Measurements from ENCODE around the gene TAF9B.
A peak's percentile ranks its signal among the peaks of the same experiment; 100 is the strongest.

The TAF9B gene

DNA sequence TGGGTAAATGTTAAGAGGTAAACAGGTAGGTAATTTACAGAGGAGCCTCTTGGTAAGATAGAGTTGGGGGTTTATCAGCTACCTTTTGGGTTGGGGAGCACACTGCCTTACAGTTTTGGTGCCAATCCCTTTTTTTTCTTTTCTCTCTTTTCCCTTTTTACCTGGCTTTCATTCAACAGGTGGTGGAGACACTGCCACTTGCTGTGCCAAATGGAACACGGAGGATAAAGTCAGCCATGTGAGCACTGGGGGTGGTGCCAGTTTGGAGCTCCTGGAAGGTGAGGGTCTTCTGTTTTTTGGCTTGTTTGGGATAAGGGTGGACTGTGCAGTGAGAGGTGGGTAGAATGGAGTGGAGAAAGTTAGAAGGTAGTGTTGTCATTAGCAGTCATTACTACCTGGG is 14.3 kb downstream of the TAF9B start:
- H3K4me3 ChIP-seq (ENCODE audit: low read length) = no peak overlapping the region
- TF ChIP-seq ZNF274 (IDR thresholded peaks at IDR 0.05; ENCODE audit: low read depth, low read length) = no peak

DNA sequence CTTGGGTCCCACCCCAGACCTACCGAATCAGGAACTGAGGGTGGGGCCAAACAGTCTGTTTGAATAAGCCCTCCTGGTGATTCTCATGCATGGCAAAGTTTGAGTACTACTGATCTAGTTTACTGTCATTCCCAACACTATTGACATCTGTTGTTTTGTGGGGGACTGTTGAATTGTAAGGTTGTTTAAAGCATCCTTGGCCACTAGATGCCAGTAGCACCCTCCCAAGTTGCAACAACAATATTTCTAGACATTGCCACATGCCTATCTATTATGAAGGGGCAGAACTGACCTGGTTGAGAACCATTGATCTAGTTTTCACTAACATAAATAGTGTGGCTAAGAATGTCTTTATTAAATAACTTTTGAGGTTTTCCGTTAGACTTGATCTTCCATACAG is 15.1 kb downstream of the TAF9B start:
- TF ChIP-seq ZNF274 (IDR thresholded peaks at IDR 0.05; ENCODE audit: low read depth, low read length) = no peak
- H3K4me3 ChIP-seq (ENCODE audit: low read length) = no peak overlapping the region

DNA sequence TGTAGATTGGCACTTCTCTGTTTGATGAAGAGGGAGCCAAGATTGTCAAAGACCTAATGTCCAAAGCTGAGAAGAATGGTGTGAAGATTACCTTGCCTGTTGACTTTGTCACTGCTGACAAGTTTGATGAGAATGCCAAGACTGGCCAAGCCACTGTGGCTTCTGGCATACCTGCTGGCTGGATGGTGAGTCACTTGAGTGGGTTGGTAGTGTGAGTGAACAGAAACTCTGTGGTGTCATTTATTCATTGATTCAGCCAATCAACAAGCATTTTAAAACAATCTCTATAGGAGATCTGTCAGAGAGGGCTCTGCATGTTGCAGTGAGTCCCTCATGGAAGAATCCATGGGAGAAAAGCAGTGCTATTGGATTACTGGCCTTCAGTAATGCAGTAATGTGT is 16.3 kb downstream of the TAF9B start:
- H3K4me3 ChIP-seq (ENCODE audit: low read length) = no peak overlapping the region
- TF ChIP-seq ZNF274 (IDR thresholded peaks at IDR 0.05; ENCODE audit: low read depth, low read length) = no peak

DNA sequence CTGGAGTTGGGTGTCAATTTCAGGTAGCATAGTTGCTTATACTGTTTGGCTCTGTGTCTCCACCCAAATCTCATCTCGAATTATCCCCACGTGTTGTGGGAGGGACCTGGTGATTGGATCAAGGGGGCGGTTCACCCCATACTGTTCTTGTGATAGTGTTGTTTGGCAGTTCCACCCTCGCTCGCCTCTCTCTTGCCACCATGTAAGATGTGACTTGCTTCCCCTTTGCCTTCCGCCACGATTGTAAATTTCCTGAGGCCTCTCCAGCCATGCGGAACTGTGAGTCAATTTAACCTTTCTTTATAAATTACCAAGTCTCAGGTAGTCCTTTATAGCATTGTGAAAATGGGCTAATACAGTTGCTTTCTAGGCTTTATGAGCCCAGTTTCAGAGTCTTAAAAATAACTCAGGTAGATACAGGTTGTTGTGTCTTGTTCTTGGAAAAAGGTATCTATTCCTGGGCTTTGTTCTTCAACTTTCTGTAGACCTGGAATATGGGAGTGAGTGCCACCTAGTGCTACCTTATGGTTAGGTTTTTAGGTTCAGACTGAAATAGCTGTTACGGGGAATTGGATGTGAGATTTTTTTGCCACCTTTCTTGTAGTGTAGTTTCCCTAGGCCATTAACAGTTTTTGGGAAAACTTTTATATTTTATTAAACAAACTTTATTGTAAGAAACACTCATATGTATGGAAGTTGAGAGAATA is 19.8 kb downstream of the TAF9B start:
- no peak overlapping the region for H3K4me3 ChIP-seq (ENCODE audit: low read length)
- TF ChIP-seq ZNF274 (IDR thresholded peaks at IDR 0.05; ENCODE audit: low read depth, low read length) = no peak

DNA sequence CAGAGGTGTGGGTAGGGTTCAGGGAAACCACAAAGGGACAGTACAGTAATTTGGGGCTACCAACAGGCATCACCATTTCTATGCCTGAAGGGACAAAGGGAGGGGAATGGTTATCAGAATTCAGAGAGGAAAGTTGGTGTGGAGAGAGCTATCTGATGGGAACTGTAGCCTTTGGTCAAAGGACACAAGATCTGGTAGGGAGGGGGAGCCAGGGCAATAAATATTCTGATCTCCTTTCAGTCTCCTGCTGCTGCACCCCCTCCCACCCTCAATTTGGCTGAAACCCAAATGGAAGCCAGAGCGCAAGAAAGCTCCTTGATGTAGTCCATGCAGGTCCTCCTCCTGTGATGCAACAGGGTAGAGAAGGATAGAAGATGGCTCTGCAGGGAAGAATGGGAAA is 20.8 kb downstream of the TAF9B start:
- TF ChIP-seq ZNF274 (IDR thresholded peaks at IDR 0.05; ENCODE audit: low read depth, low read length) = no peak
- no peak overlapping the region for H3K4me3 ChIP-seq (ENCODE audit: low read length)

DNA sequence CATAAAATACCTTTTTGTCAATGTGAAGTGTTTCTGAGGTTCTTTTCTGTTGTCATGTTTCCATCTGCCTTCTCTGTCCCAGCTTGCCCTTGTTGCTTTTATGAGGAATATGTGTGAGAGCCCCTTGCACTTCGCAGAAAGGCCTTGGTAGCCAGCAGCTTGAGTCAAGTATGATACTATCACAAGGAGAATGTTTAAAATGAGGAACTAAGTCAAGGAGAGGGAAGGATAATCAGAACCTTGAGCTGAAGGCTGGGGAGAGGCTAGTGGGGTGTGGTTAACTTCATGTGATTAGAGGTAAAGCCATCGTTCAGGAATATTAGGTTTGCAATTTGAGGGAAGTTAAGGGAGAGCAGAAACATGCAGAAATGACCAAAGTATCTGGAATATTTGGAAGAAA is 22.7 kb downstream of the TAF9B start:
- H3K4me3 ChIP-seq (ENCODE audit: low read length) = no peak overlapping the region
- no peak for TF ChIP-seq ZNF274 (IDR thresholded peaks at IDR 0.05; ENCODE audit: low read depth, low read length)

DNA sequence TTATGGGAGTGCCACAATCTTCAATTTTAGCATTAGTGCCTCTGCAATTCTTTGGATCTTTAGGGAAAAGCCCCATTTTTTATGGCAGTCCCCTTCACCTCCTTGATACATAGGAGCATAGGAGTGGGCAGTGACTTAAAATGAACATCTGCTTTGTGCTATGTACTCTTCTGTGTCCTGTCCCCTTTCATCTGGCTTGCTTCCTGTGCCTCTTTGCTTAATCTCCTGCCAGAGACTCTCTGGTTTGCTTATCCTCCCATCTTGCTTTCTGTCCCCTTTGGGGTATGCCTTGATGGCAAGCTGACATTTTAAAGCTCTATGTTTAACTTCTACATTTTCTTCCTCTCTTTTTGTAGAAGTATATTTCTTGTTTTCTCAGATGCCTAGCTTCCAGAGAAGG is 23.1 kb downstream of the TAF9B start:
- no peak overlapping the region for H3K4me3 ChIP-seq (ENCODE audit: low read length)
- TF ChIP-seq ZNF274 (IDR thresholded peaks at IDR 0.05; ENCODE audit: low read depth, low read length) = no peak

DNA sequence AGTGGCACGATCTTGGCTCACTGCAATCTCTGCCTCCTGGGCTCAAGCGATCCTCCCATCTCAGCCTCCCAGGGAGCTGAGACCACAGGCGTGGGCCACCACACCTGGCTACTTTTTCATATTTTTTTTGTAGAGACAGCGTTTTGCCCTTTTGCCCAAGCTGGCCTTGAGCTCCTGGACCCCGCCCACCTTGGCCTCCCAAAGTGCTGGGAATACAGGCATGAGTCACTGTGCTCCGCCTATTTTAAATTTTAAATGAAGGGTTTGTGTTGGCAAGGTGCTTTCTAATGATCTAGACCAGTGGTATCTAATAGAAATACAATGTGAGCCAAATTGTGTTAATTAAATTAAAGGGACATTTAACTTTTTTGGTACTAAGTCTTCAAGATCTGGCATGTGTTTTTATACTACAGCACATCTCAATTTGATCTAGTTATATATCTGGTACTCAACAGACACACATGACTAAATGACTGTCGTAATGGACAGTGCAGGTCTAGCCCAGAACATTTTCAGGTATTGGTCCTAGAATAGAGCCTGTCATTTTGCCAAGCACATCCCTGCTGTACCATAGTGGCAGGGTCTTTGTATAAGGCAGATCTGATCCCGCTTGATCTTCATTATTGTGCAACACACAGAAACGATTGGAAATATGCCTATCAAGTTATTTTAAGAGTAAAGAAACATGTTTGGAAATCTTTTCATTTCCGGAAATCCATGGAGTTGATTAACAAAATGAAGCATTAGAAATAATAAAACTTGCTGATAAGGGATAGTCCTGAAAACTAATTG is 28.1 kb downstream of the TAF9B start:
- H3K4me3 ChIP-seq (ENCODE audit: low read length) = no peak overlapping the region
- TF ChIP-seq ZNF274 (IDR thresholded peaks at IDR 0.05; ENCODE audit: low read depth, low read length) = no peak

DNA sequence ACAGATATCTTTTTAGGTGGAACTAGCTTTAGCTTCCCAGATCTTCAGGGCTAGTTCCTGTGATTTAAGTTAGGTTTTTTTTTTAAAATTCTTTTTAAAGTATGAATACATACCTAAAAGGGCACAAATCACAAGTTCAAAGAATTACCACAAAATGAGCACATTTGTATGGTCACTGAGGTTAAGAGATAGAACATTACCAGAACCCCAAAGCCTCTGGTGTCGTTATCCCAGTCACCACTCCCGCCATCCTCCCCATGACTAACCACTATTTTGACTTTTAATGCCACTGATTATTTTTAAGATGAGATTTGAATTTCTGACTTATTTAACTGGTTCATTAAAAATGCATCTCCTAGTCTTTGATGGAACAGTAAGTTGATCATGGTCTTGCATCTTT is 30.0 kb downstream of the TAF9B start:
- no peak for TF ChIP-seq ZNF274 (IDR thresholded peaks at IDR 0.05; ENCODE audit: low read depth, low read length)
- H3K4me3 ChIP-seq (ENCODE audit: low read length) = no peak overlapping the region

DNA sequence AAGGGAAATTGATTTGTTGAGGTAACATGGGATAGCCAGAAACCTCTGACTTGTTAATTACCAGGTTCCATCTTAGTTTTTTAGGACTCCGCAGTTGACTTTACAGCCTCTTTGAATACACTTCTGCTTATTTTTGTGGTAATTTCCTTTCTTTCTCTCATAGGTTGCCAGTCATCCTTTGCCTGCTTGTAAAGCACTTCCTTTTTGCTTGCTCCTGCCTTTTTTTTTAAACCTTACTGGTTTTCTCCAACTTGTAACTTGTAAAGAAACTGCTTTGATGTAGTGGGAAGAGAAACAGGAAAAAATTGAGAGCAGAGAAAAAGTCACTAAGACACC is 32.8 kb downstream of the TAF9B start:
- peak overlapping the region; percentile 75 for H3K4me3 ChIP-seq (ENCODE audit: low read length)
- no peak for TF ChIP-seq ZNF274 (IDR thresholded peaks at IDR 0.05; ENCODE audit: low read depth, low read length)

DNA sequence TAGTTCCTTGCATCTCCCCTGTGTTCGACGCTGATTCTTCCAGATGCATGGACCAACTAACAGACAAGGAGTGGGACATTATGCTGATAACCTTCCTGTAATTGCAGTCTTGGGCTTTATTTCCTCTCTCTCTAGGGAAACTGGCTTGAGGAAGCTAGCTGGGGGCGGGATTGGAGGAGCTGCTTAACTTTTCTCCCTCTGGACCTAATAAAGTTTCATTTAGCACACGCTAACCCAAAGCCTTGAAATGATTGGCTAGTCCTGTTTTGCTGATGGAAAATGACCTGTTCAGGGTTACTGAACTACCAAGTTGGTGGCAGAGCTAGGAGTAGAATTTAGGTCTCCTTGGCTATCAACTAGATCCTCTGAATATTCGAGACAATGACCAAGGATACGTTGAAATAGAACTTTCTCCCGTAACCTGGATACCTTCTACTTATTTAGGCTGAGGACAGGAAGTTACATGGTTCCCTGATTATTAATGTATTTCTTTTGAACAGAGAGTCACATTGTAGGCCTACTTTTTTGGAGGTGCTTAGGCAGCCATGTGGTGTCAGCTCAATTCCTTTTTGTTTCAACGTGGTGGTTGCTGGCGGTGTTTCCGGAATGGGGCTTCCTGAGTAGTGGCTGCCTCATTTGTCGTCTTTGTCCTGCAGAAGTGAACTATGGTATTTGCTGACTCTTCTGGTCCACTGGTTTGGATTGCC is 33.4 kb downstream of the TAF9B start:
- no peak for TF ChIP-seq ZNF274 (IDR thresholded peaks at IDR 0.05; ENCODE audit: low read depth, low read length)
- peak overlapping the region; percentile 75 for H3K4me3 ChIP-seq (ENCODE audit: low read length)

DNA sequence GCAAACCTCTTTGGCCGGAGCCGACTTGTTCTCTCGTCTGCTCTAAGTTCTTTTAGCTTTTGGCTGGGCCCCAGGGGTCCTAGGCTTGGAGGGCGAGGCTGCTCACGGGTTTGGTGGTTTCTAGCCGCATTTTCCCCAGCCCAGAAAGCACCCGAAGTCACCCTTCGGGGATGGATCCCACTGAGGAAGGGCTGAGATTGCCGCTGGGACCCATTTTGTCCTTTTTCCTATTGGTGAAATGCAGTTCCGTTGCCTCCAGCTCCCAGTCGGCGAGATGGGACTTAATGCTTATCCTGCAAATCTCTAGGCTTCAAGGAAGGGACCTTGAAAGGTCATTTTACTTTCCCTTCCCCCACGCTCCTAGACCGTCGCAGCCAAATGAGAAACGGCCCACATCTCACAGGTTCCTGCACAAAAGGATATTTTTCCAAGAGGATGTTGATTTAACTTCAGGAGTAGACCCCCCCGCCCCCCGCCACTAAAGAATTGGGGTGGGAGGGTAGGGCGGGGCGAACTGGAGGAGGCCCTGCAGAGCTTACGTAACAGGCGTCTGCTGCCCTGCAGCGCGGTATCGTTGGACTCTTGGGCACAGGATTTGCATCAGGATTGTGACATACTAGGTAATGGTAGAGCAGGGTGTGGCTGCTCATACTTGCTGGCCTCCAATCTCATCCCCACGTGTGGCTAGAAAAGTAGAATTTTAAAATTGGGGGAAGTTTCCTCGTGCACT is 34.8 kb downstream of the TAF9B start:
- peak overlapping the region; percentile 75 for H3K4me3 ChIP-seq (ENCODE audit: low read length)
- no peak for TF ChIP-seq ZNF274 (IDR thresholded peaks at IDR 0.05; ENCODE audit: low read depth, low read length)

DNA sequence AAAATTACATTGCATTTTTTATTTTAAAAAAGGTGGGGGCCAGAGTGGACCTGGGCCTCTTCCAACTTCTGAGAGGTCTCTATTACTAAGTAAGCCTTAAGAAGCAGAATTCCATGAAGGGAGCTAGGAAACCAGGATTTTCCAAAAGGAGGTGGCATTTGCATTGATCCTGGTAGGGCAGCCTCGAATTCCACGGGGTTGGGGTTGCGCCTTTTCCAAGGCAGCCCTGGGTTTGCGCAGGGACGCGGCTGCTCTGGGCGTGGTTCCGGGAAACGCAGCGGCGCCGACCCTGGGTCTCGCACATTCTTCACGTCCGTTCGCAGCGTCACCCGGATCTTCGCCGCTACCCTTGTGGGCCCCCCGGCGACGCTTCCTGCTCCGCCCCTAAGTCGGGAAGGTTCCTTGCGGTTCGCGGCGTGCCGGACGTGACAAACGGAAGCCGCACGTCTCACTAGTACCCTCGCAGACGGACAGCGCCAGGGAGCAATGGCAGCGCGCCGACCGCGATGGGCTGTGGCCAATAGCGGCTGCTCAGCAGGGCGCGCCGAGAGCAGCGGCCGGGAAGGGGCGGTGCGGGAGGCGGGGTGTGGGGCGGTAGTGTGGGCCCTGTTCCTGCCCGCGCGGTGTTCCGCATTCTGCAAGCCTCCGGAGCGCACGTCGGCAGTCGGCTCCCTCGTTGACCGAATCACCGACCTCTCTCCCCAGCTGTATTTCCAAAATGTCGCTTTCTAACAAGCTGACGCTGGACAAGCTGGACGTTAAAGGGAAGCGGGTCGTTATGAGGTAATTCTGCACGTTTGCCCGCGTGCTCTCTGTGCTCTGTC is 35.6 kb downstream of the TAF9B start, which contains the start of gene PGK1:
Gene PGK1 (plus strand): TSS at position 626 of the 824 bp plus-strand sequence. CDS start 93 bp downstream, at position 719.
- H3K4me3 ChIP-seq (ENCODE audit: low read length) = peak within 1 kb of the TSS; percentile 77
- no peak for TF ChIP-seq ZNF274 (IDR thresholded peaks at IDR 0.05; ENCODE audit: low read depth, low read length)
